SU-DHL-6 (cell line): ENCODE results near the gene COG5.

Experiments
- EZH2phosphoT487 ChIP-seq: fragments of 200-600 bp; sonication (generic), shearing (Covaris generic); conservative IDR thresholded peaks from 2 replicates; pipeline ENCODE4 v1.6.1; 2018; ENCODE audit warnings: mild to moderate bottlenecking, antibody characterized with exemption, low read length, moderate library complexity, mixed read lengths
- TF ChIP-seq, protein P1 (sequence below): fragments of 200-600 bp; sonication (generic); IDR thresholded peaks from one replicate; pipeline ENCODE4 v1.5.1; 2017; ENCODE audit warnings: antibody characterized with exemption, mild to moderate bottlenecking, low read length, moderate library complexity; ENCODE audit not compliant: insufficient read depth, poor library complexity, severe bottlenecking

GRCh38 chr7:107254398-107254985 lies 309.2 kb downstream of the COG5 start:
- TF ChIP-seq, protein P1, sequence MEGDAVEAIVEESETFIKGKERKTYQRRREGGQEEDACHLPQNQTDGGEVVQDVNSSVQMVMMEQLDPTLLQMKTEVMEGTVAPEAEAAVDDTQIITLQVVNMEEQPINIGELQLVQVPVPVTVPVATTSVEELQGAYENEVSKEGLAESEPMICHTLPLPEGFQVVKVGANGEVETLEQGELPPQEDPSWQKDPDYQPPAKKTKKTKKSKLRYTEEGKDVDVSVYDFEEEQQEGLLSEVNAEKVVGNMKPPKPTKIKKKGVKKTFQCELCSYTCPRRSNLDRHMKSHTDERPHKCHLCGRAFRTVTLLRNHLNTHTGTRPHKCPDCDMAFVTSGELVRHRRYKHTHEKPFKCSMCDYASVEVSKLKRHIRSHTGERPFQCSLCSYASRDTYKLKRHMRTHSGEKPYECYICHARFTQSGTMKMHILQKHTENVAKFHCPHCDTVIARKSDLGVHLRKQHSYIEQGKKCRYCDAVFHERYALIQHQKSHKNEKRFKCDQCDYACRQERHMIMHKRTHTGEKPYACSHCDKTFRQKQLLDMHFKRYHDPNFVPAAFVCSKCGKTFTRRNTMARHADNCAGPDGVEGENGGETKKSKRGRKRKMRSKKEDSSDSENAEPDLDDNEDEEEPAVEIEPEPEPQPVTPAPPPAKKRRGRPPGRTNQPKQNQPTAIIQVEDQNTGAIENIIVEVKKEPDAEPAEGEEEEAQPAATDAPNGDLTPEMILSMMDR: no peak
- no peak for TF ChIP-seq EZH2phosphoT487
